Bronchial epithelial cell (primary cell): ENCODE measurements around the gene GRIN3B. TPM values are rescaled to one million over a fixed set of nuclear protein-coding genes. Genes with fewer than 3 reads are reported as not detected.
A peak's percentile ranks its signal among the peaks of the same experiment; 100 is the strongest.

Source experiments
- DNase-seq: peaks from one replicate; pipeline ENCODE4 v3.0.0-alpha.2; 2010; ENCODE audit warnings: low read depth
- FAIRE-seq: peaks from 2 replicates; lab custom pipeline; 2011; peaks lifted over from hg19 to GRCh38; lab: Jason Lieb, UNC
- H3K27me3 ChIP-seq: 2 replicates; pipeline ENCODE4 v1.5.1; 2011; ENCODE audit warnings: low read length; ENCODE audit not compliant: control insufficient read depth, insufficient read depth
- H3K36me3 ChIP-seq: 2 replicates; pipeline ENCODE4 v1.5.1; 2011; ENCODE audit warnings: low read length; ENCODE audit not compliant: control insufficient read depth, insufficient read depth
- H3K4me3 ChIP-seq: 2 replicates; pipeline ENCODE4 v1.5.1; 2011; ENCODE audit warnings: mild to moderate bottlenecking, low read depth, low read length, control low read depth
- total RNA-seq: library from RNA; depleted of rRNA; stranded (reverse); fragments of >200 nt; gene quantifications from 2 replicates; pipeline ENCODE4 v1.2.1, GENCODE V29; 2014
- TF ChIP-seq, protein P1 (sequence below): IDR thresholded peaks from 2 replicates; pipeline ENCODE4 v1.5.1; 2011; ENCODE audit warnings: mild to moderate bottlenecking, moderate library complexity, low read length, control low read depth, inconsistent platforms; ENCODE audit not compliant: insufficient read depth, severe bottlenecking

GRIN3B gene
- total RNA-seq, 1 donor from 2014 or later = 0.26 TPM

DNA sequence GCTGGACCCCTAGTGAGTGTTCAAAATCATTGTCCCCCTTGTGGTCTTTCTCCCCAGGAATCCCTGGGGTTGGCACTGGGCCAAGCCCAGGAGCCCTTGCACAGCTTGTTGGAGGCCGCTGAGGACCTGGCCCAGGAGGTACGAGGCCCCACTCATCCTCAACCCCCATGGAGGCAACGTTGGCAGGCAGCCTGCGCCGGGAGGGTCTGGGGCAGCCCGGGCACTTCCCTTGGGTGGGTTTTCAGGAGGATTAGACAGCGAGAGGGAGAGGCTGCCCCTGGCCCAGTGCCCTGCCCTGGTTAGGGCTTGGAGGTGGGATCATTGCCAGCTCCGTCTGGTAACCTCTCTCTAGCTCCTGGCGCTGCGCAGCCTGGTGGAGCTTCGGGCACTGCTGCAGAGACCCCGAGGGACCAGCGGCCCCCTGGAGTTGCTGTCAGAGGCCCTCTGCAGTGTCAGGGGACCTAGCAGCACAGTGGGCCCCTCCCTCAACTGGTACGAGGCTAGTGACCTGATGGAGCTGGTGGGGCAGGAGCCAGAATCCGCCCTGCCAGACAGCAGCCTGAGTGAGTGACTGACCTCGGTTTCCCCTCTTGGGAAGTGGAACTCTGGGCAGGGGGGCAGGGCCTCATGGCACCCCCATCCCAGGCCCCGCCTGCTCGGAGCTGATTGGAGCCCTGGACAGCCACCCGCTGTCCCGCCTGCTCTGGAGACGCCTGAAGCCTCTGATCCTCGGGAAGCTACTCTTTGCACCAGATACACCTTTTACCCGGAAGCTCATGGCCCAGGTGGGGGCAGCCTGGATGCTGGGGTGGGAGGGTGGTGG is 42.7 kb downstream of the GRIN3B start:
- DNase-seq (no peak), FAIRE-seq (no peak)
- Histone ChIP-seq H3K27me3 (no peaks in the 10 kb centered on the region), H3K36me3 (peaks cover 9% of the 10 kb centered on the region), H3K4me3 (no peak overlapping the region)
- TF ChIP-seq, protein P1, sequence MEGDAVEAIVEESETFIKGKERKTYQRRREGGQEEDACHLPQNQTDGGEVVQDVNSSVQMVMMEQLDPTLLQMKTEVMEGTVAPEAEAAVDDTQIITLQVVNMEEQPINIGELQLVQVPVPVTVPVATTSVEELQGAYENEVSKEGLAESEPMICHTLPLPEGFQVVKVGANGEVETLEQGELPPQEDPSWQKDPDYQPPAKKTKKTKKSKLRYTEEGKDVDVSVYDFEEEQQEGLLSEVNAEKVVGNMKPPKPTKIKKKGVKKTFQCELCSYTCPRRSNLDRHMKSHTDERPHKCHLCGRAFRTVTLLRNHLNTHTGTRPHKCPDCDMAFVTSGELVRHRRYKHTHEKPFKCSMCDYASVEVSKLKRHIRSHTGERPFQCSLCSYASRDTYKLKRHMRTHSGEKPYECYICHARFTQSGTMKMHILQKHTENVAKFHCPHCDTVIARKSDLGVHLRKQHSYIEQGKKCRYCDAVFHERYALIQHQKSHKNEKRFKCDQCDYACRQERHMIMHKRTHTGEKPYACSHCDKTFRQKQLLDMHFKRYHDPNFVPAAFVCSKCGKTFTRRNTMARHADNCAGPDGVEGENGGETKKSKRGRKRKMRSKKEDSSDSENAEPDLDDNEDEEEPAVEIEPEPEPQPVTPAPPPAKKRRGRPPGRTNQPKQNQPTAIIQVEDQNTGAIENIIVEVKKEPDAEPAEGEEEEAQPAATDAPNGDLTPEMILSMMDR = no peak

DNA sequence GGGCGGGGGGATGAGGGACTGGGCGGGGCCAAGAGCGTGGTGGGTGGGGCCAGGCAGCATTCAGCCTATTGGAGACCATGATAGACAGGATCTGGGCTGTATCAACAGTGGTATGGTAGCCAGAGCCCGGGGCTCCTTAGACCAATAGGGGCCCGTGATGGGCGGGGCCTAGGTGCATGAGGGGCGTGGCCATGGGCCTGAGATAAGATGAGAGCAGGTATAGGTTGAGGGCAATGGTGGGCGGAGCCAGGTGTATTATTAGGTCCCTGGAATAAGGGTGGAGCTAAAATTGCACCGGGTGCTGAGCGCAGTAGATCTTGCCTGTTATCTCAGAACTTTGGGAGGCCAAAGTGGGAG is 45.0 kb downstream of the GRIN3B start:
- DNase-seq (peak; percentile 13), FAIRE-seq (no peak)
- no peak overlapping the region for H3K4me3 ChIP-seq
- no peaks in the 10 kb centered on the region for H3K27me3 ChIP-seq
- TF ChIP-seq, protein P1 = no peak
- peaks cover 5% of the 10 kb centered on the region for H3K36me3 ChIP-seq

DNA sequence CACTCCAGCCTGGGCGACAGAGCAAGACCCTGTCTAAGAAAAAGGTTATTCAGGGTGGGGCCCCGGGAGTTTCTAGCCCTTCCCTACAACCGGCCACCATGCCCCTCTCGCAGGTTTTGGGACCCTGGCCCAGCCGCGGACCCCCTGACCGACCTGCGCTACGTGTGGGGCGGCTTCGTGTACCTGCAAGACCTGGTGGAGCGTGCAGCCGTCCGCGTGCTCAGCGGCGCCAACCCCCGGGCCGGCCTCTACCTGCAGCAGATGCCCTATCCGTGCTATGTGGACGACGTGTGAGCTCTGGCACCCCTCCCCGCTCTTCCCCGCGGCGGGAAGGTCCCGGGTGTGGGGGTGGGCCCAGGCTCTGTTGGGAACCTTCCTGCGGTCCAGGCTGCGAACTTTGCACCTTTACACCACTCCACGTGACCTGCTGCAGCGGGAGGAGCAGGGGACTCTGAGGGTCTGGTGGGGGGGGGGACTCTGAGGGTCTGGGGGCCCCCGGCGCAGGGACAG is 46.0 kb downstream of the GRIN3B start:
- no peaks in the 10 kb centered on the region for H3K27me3 ChIP-seq
- TF ChIP-seq, protein P1 = no peak
- peaks cover 5% of the 10 kb centered on the region for H3K36me3 ChIP-seq
- DNase-seq (no peak), FAIRE-seq (no peak)
- no peak overlapping the region for H3K4me3 ChIP-seq

DNA sequence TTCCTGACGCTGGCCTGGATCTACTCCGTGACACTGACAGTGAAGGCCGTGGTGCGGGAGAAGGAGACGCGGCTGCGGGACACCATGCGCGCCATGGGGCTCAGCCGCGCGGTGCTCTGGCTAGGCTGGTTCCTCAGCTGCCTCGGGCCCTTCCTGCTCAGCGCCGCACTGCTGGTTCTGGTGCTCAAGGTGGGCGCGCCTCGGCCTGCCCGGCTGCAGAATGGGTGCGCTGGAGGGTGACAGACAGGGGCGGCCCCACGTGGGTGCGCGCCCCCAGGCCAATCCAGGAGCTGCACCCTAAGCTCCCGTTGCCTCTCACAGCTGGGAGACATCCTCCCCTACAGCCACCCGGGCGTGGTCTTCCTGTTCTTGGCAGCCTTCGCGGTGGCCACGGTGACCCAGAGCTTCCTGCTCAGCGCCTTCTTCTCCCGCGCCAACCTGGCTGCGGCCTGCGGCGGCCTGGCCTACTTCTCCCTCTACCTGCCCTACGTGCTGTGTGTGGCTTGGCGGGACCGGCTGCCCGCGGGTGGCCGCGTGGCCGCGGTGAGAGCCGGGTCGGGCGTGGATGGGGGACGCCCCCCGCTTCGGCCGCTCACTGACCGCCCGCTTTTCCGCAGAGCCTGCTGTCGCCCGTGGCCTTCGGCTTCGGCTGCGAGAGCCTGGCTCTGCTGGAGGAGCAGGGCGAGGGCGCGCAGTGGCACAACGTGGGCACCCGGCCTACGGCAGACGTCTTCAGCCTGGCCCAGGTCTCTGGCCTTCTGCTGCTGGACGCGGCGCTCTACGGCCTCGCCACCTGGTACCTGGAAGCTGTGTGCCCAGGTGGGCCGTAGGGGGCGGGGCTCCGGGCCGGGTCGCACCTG is 46.8 kb downstream of the GRIN3B start:
- Histone ChIP-seq H3K4me3 (no peak overlapping the region), H3K36me3 (peaks cover 5% of the 10 kb centered on the region), H3K27me3 (no peaks in the 10 kb centered on the region)
- TF ChIP-seq, protein P1 = no peak
- FAIRE-seq (no peak), DNase-seq (no peak)

DNA sequence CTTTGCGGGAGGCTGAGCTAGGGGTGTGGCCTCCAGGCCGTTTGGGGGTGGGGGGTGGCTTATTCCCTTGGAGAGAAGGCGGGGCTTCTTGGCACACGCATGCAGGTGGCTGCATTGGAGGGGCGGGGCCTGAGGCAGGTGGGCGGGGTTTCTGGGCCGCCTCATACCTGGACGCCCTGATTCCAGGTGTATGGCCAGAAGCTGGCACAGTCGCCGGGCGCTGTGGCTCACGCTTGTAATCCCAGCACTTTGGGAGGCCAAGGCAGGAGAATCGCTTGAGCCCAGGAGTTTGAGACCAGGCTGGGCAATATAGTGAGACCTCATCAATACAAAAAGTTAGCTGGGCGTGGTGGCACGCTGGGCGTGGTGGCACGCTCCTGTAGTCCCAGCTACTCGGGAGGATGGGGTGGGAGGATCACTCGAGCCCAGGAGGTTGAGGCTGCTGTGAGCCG is 47.5 kb downstream of the GRIN3B start:
- no peak for FAIRE-seq
- Histone ChIP-seq H3K36me3 (peaks cover 4% of the 10 kb centered on the region), H3K4me3 (no peak overlapping the region), H3K27me3 (no peaks in the 10 kb centered on the region)
- DNase-seq = no peak
- TF ChIP-seq, protein P1 = no peak
